T-helper 9 cell (primary cell): ENCODE results near the gene NDUFB7.

Experiments
- DNase-seq: peaks from one replicate; pipeline ENCODE4 v3.0.0-alpha.2; 2020

Gene NDUFB7

GRCh38 chr19:14519860-14520407, 51.9 kb downstream of the NDUFB7 start:
- no peak for DNase-seq

DNA sequence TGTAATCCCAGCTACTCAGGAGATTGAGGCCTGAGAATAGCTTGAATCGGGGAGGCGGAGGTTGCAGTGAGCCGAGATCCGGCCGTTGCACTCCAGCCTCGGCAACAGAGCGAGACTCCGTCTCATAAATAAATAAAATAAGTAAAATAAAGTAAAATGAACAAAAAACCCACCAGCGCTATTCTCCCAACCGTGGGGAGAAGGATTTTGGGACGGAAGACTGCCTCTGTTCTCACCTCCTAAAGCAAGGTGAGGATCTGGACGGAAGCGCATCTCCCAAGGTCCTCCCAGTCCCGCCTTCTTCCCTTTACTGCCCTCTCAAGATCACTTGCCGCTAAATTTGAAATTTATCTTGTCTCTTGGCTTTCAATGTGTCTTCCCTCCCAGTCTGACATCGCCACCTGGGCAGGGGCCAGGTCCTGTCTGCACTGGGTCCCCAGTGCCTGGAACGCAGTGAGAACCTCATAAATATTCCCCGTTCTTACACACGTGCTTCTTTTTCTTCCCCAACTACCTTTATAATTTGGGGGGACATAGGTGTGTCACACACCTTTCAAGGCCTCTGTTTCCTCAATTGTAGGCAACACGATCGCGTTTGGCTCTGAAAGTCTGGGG, 52.5 kb downstream of the NDUFB7 start:
- no peak for DNase-seq

DNA sequence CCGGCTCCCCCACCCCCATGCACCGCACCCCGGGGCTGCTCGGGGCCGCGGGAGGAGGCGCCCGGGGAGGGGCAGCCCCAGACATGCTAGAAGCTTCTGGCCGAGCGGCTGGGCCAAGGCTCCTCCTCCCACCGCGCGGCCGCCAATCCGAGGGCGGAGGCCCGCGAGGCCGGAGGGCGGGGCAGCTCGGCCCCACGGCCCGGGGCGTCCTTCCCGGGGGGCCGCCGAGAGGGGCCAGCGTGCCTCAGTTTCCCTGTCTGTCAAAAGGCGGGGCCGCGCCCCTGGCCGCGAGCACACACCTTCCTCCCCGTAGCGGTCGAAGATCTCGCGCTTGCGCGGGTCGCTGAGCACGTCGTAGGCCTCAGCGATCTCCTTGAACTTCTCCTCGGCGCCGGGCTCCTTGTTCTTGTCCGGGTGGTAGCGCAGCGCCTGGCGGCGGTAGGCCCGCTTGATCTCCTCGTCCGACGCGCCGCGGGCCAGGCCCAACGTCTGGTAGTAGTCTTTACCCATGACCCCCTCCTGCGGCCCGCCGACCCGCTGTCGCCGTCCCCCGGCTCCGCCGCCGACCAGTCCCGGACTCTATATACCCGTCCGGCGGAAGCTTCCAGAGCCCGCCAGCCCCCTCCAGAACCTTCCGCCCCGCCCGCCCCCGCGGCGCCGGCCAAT, 53.9 kb downstream of the NDUFB7 start, which contains the start of gene DNAJB1:
Gene DNAJB1, minus strand, starts transcription at position 558 of the 666 bp plus-strand sequence. Its CDS starts 48 bp downstream, at position 510.
- peak; percentile 40 for DNase-seq

DNA sequence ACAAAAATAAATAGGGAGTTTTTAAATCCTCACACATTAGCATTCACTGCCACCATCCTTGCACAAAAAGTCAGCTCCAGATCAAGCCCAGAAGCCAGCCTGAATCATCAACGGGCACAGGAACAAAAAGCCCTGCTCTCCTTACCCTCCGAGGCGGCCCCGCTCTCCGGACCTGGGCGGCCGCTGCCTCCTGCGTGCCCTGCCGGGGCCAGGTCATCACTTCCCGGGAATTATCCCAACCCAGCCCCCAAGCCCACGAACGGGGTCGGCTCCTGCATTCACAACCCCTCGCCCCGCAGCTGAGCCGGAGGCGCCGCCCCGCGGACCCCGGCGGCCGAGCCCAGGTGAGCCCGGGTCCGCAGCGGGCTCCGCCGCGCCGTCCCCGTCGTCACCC, 54.4 kb downstream of the NDUFB7 start:
- DNase-seq: no peak

- DNase-seq: no peak
Observed at GRCh38 chr19:14516746-14517438, 55.0 kb downstream of the NDUFB7 start.
